Fibroblast of the aortic adventitia (primary cell): ENCODE results near the gene GRM8. TPM values are rescaled to one million over a fixed set of nuclear protein-coding genes. Genes with fewer than 3 reads are reported as not detected.

Experiments
- DNase-seq: peaks from one replicate; pipeline ENCODE4 v3.0.0-alpha.2; 2010; ENCODE audit warnings: low read depth
- H3K4me3 ChIP-seq: 2 replicates; pipeline ENCODE4 v1.5.1; 2011; ENCODE audit warnings: low read depth, mild to moderate bottlenecking, control low read depth, low read length, moderate library complexity
- CTCF ChIP-seq: IDR thresholded peaks from 2 replicates; pipeline ENCODE4 v1.5.1; 2011; ENCODE audit warnings: mild to moderate bottlenecking, low read length, control low read depth, inconsistent platforms; ENCODE audit not compliant: insufficient read depth
- total RNA-seq: library from RNA; depleted of rRNA; stranded (reverse); fragments of >200 nt; gene quantifications from 2 replicates; pipeline ENCODE4 v1.2.3, GENCODE V29; 2012; ENCODE audit warnings: low replicate concordance

Gene GRM8
- total RNA-seq, 1 donor: 0.36 TPM

GRCh38 chr7:126809188-126809587 is 443.6 kb downstream of the GRM8 start:
- H3K4me3 ChIP-seq: no peak overlapping the region
- DNase-seq: no peak
- TF ChIP-seq CTCF: no peak

- no peak for DNase-seq
- H3K4me3 ChIP-seq: no peak overlapping the region
- no peak for TF ChIP-seq CTCF
These were observed 446.1 kb downstream of the GRM8 start for GRCh38 chr7:126806614-126807013.

GRCh38 chr7:126805351-126805750 is 447.4 kb downstream of the GRM8 start:
- DNase-seq: no peak
- TF ChIP-seq CTCF: no peak
- no peak overlapping the region for H3K4me3 ChIP-seq

- no peak for DNase-seq
- TF ChIP-seq CTCF: no peak
- H3K4me3 ChIP-seq: no peak overlapping the region
These were observed 448.1 kb downstream of the GRM8 start for GRCh38 chr7:126804604-126805003.

- no peak overlapping the region for H3K4me3 ChIP-seq
- TF ChIP-seq CTCF: no peak
- DNase-seq: peak; percentile 31
These were observed 448.8 kb downstream of the GRM8 start for GRCh38 chr7:126803990-126804389.

GRCh38 chr7:126803060-126803665 is 449.6 kb downstream of the GRM8 start:
- peak; percentile 67 for TF ChIP-seq CTCF
- peak; percentile 77 for DNase-seq
- H3K4me3 ChIP-seq: no peak overlapping the region

GRCh38 chr7:126801733-126802132 is 451.0 kb downstream of the GRM8 start:
- TF ChIP-seq CTCF: no peak
- H3K4me3 ChIP-seq: no peak overlapping the region
- DNase-seq: no peak
